Suprapubic skin (tissue), 4 donors: ENCODE results near the gene NEMP1.
A peak's percentile ranks its signal among the peaks of the same experiment; 100 is the strongest.

Experiments used
- CTCF ChIP-seq, 2 donors: fragments of 200-600 bp in 1 of 2; fragments of 450-650 bp in 1 of 2; sonication (generic) in 1 of 2; IDR thresholded peaks; one replicate each; pipeline ENCODE4 v1.5.1; 2016 to 2019; ENCODE audit warnings: antibody characterized with exemption in 2 of 2, mild to moderate bottlenecking in 1 of 2, moderate library complexity in 1 of 2
- POLR2A ChIP-seq, 2 donors: fragments of 450-650 bp; IDR thresholded peaks; one replicate each; pipeline ENCODE4 v1.6.1; 2017; ENCODE audit warnings: antibody characterized with exemption in 2 of 2, mild to moderate bottlenecking in 2 of 2, moderate library complexity in 2 of 2
- POLR2AphosphoS5 ChIP-seq, 3 donors: sonication (generic); formaldehyde crosslinking; IDR thresholded peaks; one replicate each; pipeline ENCODE4 v1.6.1; 2017; ENCODE audit warnings: antibody characterized with exemption in 3 of 3

GRCh38 chr12:57087691-57088353 lies 9.2 kb upstream of the NEMP1 start:
- TF ChIP-seq CTCF (IDR thresholded peaks at IDR 0.05): no peak
- TF ChIP-seq POLR2AphosphoS5 (IDR thresholded peaks at IDR 0.05): peak in 1 of 3 donors; percentile 50
- TF ChIP-seq POLR2A (IDR thresholded peaks at IDR 0.05): no peak
